ENCODE measurements around the gene KISS1R. TPM values are rescaled to one million over a fixed set of nuclear protein-coding genes. Genes with fewer than 3 reads are reported as not detected.
A peak's percentile ranks its signal among the peaks of the same experiment; 100 is the strongest.

KISS1R gene
- total RNA-seq, 4 donors from 2014 or later = 0.45 TPM; not detected in 3

DNA sequence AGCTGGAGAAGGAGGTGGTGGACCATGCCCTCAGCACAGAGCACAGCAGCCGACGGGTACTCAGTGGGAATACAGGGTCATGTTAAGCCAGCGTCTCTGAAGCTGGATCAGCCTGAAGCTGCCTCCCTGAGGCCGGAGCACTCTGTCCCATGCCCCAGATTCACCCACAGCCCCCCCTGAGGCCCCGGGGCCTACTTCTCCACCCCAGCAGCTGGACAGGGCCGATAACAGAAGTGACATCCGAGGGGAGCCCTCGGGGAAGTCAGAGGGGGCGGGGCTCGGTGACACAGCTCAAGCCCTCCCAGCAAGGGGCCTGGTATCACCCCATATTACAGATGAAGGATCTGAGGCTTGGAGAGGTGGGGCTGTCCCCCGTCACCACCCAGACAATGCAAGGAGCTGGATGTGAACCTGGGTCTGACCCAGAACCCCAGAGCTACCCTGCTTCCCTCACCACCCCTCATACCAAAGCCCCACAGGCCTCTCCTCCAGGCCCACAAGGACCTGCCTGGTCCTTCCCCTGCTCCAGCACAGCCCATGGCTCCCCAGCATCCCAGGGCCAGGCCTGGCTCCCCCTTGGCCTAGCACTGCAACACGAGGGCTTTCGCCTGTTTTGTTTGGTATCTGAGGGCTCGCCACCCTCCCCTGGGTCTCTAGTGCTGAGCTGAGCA is 9.8 kb upstream of the KISS1R start:
- Histone ChIP-seq H3K4me1 (peaks cover 23 to 72% (median 32%) of the 10 kb centered on the region in 3 donors), H3K4me3 (no peak overlapping the region), H3K9me3 (no peaks in the 10 kb centered on the region), H3K27ac (peak overlapping the region; percentile 31 to 95 (median 63)), H3K36me3 (peaks cover 0 to 5% (median 0%) of the 10 kb centered on the region in 3 donors), H3K27me3 (no peaks in the 10 kb centered on the region)
- no peak for DNase-seq
- no CpG with 5 or more reads among the region's 14 CpGs for WGBS, 2 donors
- intact Hi-C loops (cut with DNase I) = no loop called here
- TF ChIP-seq CTCF (IDR thresholded peaks at IDR 0.05) (no peak), POLR2A (IDR thresholded peaks at IDR 0.05) (no peak)

- intact Hi-C loops (cut with DNase I) = no loop called here
- no peak for TF ChIP-seq POLR2A (IDR thresholded peaks at IDR 0.05)
- TF ChIP-seq CTCF (IDR thresholded peaks at IDR 0.05) = no peak
- WGBS, 2 donors = 93 to 96% methylated on average over 16 to 26 of the region's 54 CpGs
- H3K36me3 ChIP-seq = no peaks in the 10 kb centered on the region
- H3K27ac ChIP-seq = peak overlapping the region; percentile 42 to 98 (median 96)
- peaks cover 0 to 6% (median 0%) of the 10 kb centered on the region in 4 donors for H3K27me3 ChIP-seq
- no peak for DNase-seq
- no peaks in the 10 kb centered on the region for H3K9me3 ChIP-seq
- peaks cover 25 to 62% (median 31%) of the 10 kb centered on the region in 3 donors for H3K4me1 ChIP-seq
- peak overlapping the region in 3 of 4 donors; percentile 66 to 91 (median 80) for H3K4me3 ChIP-seq
These were observed 5.7 kb upstream of the KISS1R start for GRCh38 chr19:911197-912033.

GRCh38 chr19:912181-913079 is 4.7 kb upstream of the KISS1R start:
- Histone ChIP-seq H3K27me3 (peaks cover 2 to 16% (median 7%) of the 10 kb centered on the region in 4 donors), H3K36me3 (no peaks in the 10 kb centered on the region), H3K4me3 (peak overlapping the region; percentile 66 to 97 (median 86)), H3K9me3 (no peaks in the 10 kb centered on the region), H3K27ac (peak overlapping the region; percentile 96 to 99 (median 98)), H3K4me1 (peaks cover 28 to 65% (median 35%) of the 10 kb centered on the region in 3 donors)
- no peak for TF ChIP-seq CTCF (IDR thresholded peaks at IDR 0.05)
- TF ChIP-seq POLR2A (IDR thresholded peaks at IDR 0.05) = no peak
- no peak for DNase-seq
- intact Hi-C loops (cut with DNase I) = no loop called here
- 0 to 1% methylated on average over 14 to 20 of the region's 69 CpGs for WGBS, 2 donors

- TF ChIP-seq CTCF (IDR thresholded peaks at IDR 0.05) (no peak), POLR2A (IDR thresholded peaks at IDR 0.05) (peak in 2 of 4 donors; percentile 28 to 79)
- intact Hi-C loops (cut with DNase I) = no loop called here
- WGBS, 2 donors = 0 to 1% methylated on average over 5 to 25 of the region's 76 CpGs
- no peaks in the 10 kb centered on the region for H3K36me3 ChIP-seq
- H3K27me3 ChIP-seq = peaks cover 10 to 24% (median 14%) of the 10 kb centered on the region in 4 donors
- H3K9me3 ChIP-seq = no peaks in the 10 kb centered on the region
- DNase-seq = no peak
- H3K27ac ChIP-seq = peak within 1 kb of the TSS; percentile 96 to 99 (median 98)
- peak within 1 kb of the TSS; percentile 66 to 97 (median 86) for H3K4me3 ChIP-seq
- peaks cover 35 to 66% (median 43%) of the 10 kb centered on the region in 3 donors for H3K4me1 ChIP-seq
These were observed 3.9 kb upstream of the KISS1R start, which contains the start of gene R3HDM4 for GRCh38 chr19:913080-913748. R3HDM4 (minus strand) TSS chr19:913219; CDS start chr19:913157, 62 bp downstream.
